ENCODE data around the gene DDX39A. TPM values are rescaled to one million over a fixed set of nuclear protein-coding genes. Genes with fewer than 3 reads are reported as not detected.

The DDX39A gene
- polyA plus RNA-seq, 1 of the 3 experiments (the other 2 are of a cell fraction): 88.8 TPM

- H3K27me3 ChIP-seq (ENCODE audit: insufficient read depth): no peaks in the 10 kb centered on the region
- POLR2A ChIA-PET: no interaction called here
- no peak for DNase-seq
- H3K27ac ChIP-seq (ENCODE audit: low read depth in 2 of 2, low read length in 1 of 2): no peak overlapping the region
- H3K4me3 ChIP-seq (ENCODE audit: low read depth in 2 of 2, low read length in 1 of 2): no peak overlapping the region
- TF ChIP-seq GATA2 (CRISPR knock-in tag; IDR thresholded peaks at IDR 0.05) (no peak), RCOR1 (IDR thresholded peaks at IDR 0.05; ENCODE audit: low read length) (no peak), FOXJ3 (CRISPR knock-in tag; IDR thresholded peaks at IDR 0.05) (no peak), IRF3 (IDR thresholded peaks at IDR 0.05; ENCODE audit: low read depth, low read length) (no peak), NRF1 (IDR thresholded peaks at IDR 0.05; ENCODE audit: low read depth, low read length) (no peak), MXI1 (IDR thresholded peaks at IDR 0.05; ENCODE audit: low read depth, low read length) (no peak), CHD2 (IDR thresholded peaks at IDR 0.05; ENCODE audit: low read length, partially characterized antibody) (no peak), SMC3 (IDR thresholded peaks at IDR 0.05; ENCODE audit: low read depth, low read length) (no peak), ELF1 (IDR thresholded peaks at IDR 0.05) (no peak)
- CTCF ChIA-PET: interaction anchor here (1.4 to 2.3 kb wide), 4 partner anchors 63 to 275 kb away, joined by 3 to 11 read pairs (median 5); partner anchors contain the start of gene ASF1B
- H4K20me1 ChIP-seq (ENCODE audit: insufficient read depth): peaks cover 58% of the 10 kb centered on the region
- H3F3A ChIP-seq (replicated peaks; ENCODE audit: insufficient read depth): peaks cover 11% of the 10 kb centered on the region
- peaks cover 8 to 11% of the 10 kb centered on the region in 2 experiments; a peak in 2 of 4 replicates for H3K4me1 ChIP-seq (ENCODE audit: control insufficient read depth in 1 of 2, insufficient read depth in 2 of 2, low read depth in 1 of 2, low read length in 1 of 2)
- H3K9me2 ChIP-seq: no peaks in the 10 kb centered on the region
- WGBS (ENCODE audit: low lambda C conversion rate): 96% methylated on average over 12 of the region's 19 CpGs
- H3K9me3 ChIP-seq: no peaks in the 10 kb centered on the region
- H3K36me3 ChIP-seq (replicated peaks in 1 of 2; ENCODE audit: control insufficient read depth in 1 of 2, insufficient read depth in 2 of 2, low read length in 1 of 2): peaks cover 30 to 52% of the 10 kb centered on the region in 2 experiments
- H3K9ac ChIP-seq: no peak overlapping the region
- H2AFZ ChIP-seq (ENCODE audit: low read depth): no peak overlapping the region
- peaks cover 55% of the 10 kb centered on the region for H3K79me2 ChIP-seq (ENCODE audit: insufficient read depth)
- H3K4me2 ChIP-seq: no peak overlapping the region
These were observed 7.8 kb downstream of the DDX39A start for GRCh38 chr19:14411161-14411937.

- peaks cover 16% of the 10 kb centered on the region for H3F3A ChIP-seq (replicated peaks; ENCODE audit: insufficient read depth)
- no peaks in the 10 kb centered on the region for H3K9me2 ChIP-seq
- H3K27me3 ChIP-seq (ENCODE audit: insufficient read depth): no peaks in the 10 kb centered on the region
- peaks cover 49% of the 10 kb centered on the region for H4K20me1 ChIP-seq (ENCODE audit: insufficient read depth)
- POLR2A ChIA-PET: no interaction called here
- peaks cover 8 to 16% of the 10 kb centered on the region in 2 experiments; a peak in 2 of 4 replicates for H3K4me1 ChIP-seq (ENCODE audit: control insufficient read depth in 1 of 2, insufficient read depth in 2 of 2, low read depth in 1 of 2, low read length in 1 of 2)
- no peaks in the 10 kb centered on the region for H3K9me3 ChIP-seq
- DNase-seq: no peak
- no peak overlapping the region for H2AFZ ChIP-seq (ENCODE audit: low read depth)
- no peak overlapping the region for H3K27ac ChIP-seq (ENCODE audit: low read depth in 2 of 2, low read length in 1 of 2)
- H3K9ac ChIP-seq: no peak overlapping the region
- no peak overlapping the region for H3K4me2 ChIP-seq
- H3K36me3 ChIP-seq (replicated peaks in 1 of 2; ENCODE audit: control insufficient read depth in 1 of 2, insufficient read depth in 2 of 2, low read length in 1 of 2): peaks cover 26 to 52% of the 10 kb centered on the region in 2 experiments
- H3K79me2 ChIP-seq (ENCODE audit: insufficient read depth): peaks cover 46% of the 10 kb centered on the region
- WGBS (ENCODE audit: low lambda C conversion rate): 90% methylated on average over 10 of the region's 44 CpGs
- no peak overlapping the region for H3K4me3 ChIP-seq (ENCODE audit: low read depth in 2 of 2, low read length in 1 of 2)
- CTCF ChIA-PET: interaction anchor here (1.0 to 2.3 kb wide), 5 partner anchors 62 to 274 kb away, joined by 3 to 11 read pairs (median 4); partner anchors contain the start of gene ASF1B
- TF ChIP-seq SIN3A (IDR thresholded peaks at IDR 0.05; ENCODE audit: borderline replicate concordance, low read depth, low read length) (no peak), TCF12 (IDR thresholded peaks at IDR 0.05) (no peak), EZH2phosphoT487 (IDR thresholded peaks at IDR 0.05; ENCODE audit: borderline replicate concordance, low read depth) (no peak), SMC3 (IDR thresholded peaks at IDR 0.05; ENCODE audit: low read depth, low read length) (no peak), JUND (IDR thresholded peaks at IDR 0.05) (no peak), MXI1 (IDR thresholded peaks at IDR 0.05; ENCODE audit: low read depth, low read length) (no peak), GATA2 (CRISPR knock-in tag; IDR thresholded peaks at IDR 0.05) (no peak)
- TF ChIP-seq, protein P1, sequence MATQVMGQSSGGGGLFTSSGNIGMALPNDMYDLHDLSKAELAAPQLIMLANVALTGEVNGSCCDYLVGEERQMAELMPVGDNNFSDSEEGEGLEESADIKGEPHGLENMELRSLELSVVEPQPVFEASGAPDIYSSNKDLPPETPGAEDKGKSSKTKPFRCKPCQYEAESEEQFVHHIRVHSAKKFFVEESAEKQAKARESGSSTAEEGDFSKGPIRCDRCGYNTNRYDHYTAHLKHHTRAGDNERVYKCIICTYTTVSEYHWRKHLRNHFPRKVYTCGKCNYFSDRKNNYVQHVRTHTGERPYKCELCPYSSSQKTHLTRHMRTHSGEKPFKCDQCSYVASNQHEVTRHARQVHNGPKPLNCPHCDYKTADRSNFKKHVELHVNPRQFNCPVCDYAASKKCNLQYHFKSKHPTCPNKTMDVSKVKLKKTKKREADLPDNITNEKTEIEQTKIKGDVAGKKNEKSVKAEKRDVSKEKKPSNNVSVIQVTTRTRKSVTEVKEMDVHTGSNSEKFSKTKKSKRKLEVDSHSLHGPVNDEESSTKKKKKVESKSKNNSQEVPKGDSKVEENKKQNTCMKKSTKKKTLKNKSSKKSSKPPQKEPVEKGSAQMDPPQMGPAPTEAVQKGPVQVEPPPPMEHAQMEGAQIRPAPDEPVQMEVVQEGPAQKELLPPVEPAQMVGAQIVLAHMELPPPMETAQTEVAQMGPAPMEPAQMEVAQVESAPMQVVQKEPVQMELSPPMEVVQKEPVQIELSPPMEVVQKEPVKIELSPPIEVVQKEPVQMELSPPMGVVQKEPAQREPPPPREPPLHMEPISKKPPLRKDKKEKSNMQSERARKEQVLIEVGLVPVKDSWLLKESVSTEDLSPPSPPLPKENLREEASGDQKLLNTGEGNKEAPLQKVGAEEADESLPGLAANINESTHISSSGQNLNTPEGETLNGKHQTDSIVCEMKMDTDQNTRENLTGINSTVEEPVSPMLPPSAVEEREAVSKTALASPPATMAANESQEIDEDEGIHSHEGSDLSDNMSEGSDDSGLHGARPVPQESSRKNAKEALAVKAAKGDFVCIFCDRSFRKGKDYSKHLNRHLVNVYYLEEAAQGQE (IDR thresholded peaks at IDR 0.05; ENCODE audit: low read depth, low read length): no peak
- TF ChIP-seq, protein P2, sequence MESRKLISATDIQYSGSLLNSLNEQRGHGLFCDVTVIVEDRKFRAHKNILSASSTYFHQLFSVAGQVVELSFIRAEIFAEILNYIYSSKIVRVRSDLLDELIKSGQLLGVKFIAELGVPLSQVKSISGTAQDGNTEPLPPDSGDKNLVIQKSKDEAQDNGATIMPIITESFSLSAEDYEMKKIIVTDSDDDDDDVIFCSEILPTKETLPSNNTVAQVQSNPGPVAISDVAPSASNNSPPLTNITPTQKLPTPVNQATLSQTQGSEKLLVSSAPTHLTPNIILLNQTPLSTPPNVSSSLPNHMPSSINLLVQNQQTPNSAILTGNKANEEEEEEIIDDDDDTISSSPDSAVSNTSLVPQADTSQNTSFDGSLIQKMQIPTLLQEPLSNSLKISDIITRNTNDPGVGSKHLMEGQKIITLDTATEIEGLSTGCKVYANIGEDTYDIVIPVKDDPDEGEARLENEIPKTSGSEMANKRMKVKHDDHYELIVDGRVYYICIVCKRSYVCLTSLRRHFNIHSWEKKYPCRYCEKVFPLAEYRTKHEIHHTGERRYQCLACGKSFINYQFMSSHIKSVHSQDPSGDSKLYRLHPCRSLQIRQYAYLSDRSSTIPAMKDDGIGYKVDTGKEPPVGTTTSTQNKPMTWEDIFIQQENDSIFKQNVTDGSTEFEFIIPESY (IDR thresholded peaks at IDR 0.05; ENCODE audit: borderline replicate concordance, low read depth): no peak
These were observed 8.8 kb downstream of the DDX39A start for GRCh38 chr19:14410091-14411051.
